ENCODE results near the gene TRMT112. TPM values are rescaled to one million over a fixed set of nuclear protein-coding genes. Genes with fewer than 3 reads are reported as not detected.

The TRMT112 gene
- total RNA-seq, 1 experiment from 2014 or later: 328 TPM

DNA sequence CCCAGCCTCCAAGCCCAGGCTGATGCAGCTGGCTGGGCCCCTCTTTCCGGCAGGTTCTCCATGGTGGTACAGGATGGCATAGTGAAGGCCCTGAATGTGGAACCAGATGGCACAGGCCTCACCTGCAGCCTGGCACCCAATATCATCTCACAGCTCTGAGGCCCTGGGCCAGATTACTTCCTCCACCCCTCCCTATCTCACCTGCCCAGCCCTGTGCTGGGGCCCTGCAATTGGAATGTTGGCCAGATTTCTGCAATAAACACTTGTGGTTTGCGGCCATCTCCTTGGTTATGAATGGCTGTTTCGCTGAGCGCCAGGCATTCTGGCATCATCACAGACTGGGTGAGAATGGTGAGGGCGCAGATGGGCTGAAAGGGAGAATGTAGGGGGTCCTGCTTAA lies 4.2 kb upstream of the TRMT112 start:
- intact Hi-C loops (cut with micrococcal nuclease): no loop called here
- no peak for TF ChIP-seq EZH2phosphoT487 (IDR thresholded peaks at IDR 0.05; ENCODE audit: borderline replicate concordance)
- Histone ChIP-seq H3K9me2 (ENCODE audit: insufficient read depth) (no peaks in the 10 kb centered on the region), H3K79me2 (ENCODE audit: insufficient read depth, low read length) (peaks cover 23% of the 10 kb centered on the region), H3K9ac (ENCODE audit: low read length) (peak overlapping the region; percentile 26; the same call in 1 of the 2 replicates), H2AFZ (ENCODE audit: low read depth, low read length, poor library complexity, severe bottlenecking) (no peak overlapping the region), H3K4me1 (ENCODE audit: control insufficient read depth in 1 of 2, insufficient read depth in 2 of 2, low read length in 2 of 2) (peaks cover 17 to 48% of the 10 kb centered on the region in 2 experiments), H3K4me3 (replicated peaks in 1 of 2; ENCODE audit: low read depth in 1 of 2, low read length in 2 of 2) (no peak overlapping the region), H3K27ac (ENCODE audit: low read depth, low read length) (peak overlapping the region; percentile 46), H3K9me3 (ENCODE audit: control insufficient read depth in 1 of 2, insufficient read depth in 1 of 2, low read depth in 1 of 2, low read length in 2 of 2) (no peaks in the 10 kb centered on the region), H3K36me3 (ENCODE audit: control insufficient read depth in 1 of 2, insufficient read depth in 2 of 2, low read length in 2 of 2) (peaks cover 0 to 7% of the 10 kb centered on the region in 2 experiments; a peak in 1 of 4 replicates), H4K20me1 (ENCODE audit: insufficient read depth) (no peaks in the 10 kb centered on the region), H3K27me3 (ENCODE audit: insufficient read depth, low read length) (no peaks in the 10 kb centered on the region), H3K4me2 (ENCODE audit: low read length) (peak overlapping the region; percentile 18; the same call in 1 of the 2 replicates)
- CTCF ChIA-PET: interaction anchor here (1.2 kb wide), 1 partner anchor 10 kb away, joined by 3 read pairs; no protein-coding TSS in a partner anchor
- RAD21 ChIA-PET (ENCODE audit: low non-redundant PET in 1 of 2, low total read pairs in 2 of 2, uncharacterized antibody in 2 of 2, unreplicated experiment in 2 of 2): no interaction called here
- DNase-seq (ENCODE audit: low read depth, low spot score) (no peak), ATAC-seq (no peak)
- no TSS peak for BruUV-seq (replicated peaks)
- POLR2A ChIA-PET: interaction anchor here (1.0 kb wide), 1 partner anchor 9 kb away, joined by 3 read pairs; no protein-coding TSS in a partner anchor

- H3K27me3 ChIP-seq (ENCODE audit: insufficient read depth, low read length): no peaks in the 10 kb centered on the region
- peak overlapping the region; percentile 46 for H3K27ac ChIP-seq (ENCODE audit: low read depth, low read length)
- DNase-seq (ENCODE audit: low read depth, low spot score) (no peak), ATAC-seq (no peak)
- no TSS peak for BruUV-seq (replicated peaks)
- no peaks in the 10 kb centered on the region for H4K20me1 ChIP-seq (ENCODE audit: insufficient read depth)
- H3K4me3 ChIP-seq (replicated peaks in 1 of 2; ENCODE audit: low read depth in 1 of 2, low read length in 2 of 2): no peak overlapping the region
- H3K36me3 ChIP-seq (ENCODE audit: control insufficient read depth in 1 of 2, insufficient read depth in 2 of 2, low read length in 2 of 2): peaks cover 4 to 7% of the 10 kb centered on the region in 2 experiments; a peak in 2 of 4 replicates
- H3K9ac ChIP-seq (ENCODE audit: low read length): peak overlapping the region; percentile 26; the same call in 1 of the 2 replicates
- peaks cover 21 to 53% of the 10 kb centered on the region in 2 experiments for H3K4me1 ChIP-seq (ENCODE audit: control insufficient read depth in 1 of 2, insufficient read depth in 2 of 2, low read length in 2 of 2)
- H3K9me3 ChIP-seq (ENCODE audit: control insufficient read depth in 1 of 2, insufficient read depth in 1 of 2, low read depth in 1 of 2, low read length in 2 of 2): no peaks in the 10 kb centered on the region
- H3K79me2 ChIP-seq (ENCODE audit: insufficient read depth, low read length): peaks cover 28% of the 10 kb centered on the region
- peak overlapping the region; percentile 22; the same call in 1 of the 2 replicates for H3K4me2 ChIP-seq (ENCODE audit: low read length)
- no peak overlapping the region for H2AFZ ChIP-seq (ENCODE audit: low read depth, low read length, poor library complexity, severe bottlenecking)
- ChIA-PET RAD21 (ENCODE audit: low non-redundant PET in 1 of 2, low total read pairs in 2 of 2, uncharacterized antibody in 2 of 2, unreplicated experiment in 2 of 2) (no interaction called here), CTCF (no interaction called here), POLR2A (no interaction called here)
- no peaks in the 10 kb centered on the region for H3K9me2 ChIP-seq (ENCODE audit: insufficient read depth)
- intact Hi-C loops (cut with micrococcal nuclease): no loop called here
- TF ChIP-seq CEBPB (IDR thresholded peaks at IDR 0.05; ENCODE audit: low read depth) (no peak), SP1 (IDR thresholded peaks at IDR 0.05; ENCODE audit: low read depth) (no peak), POLR2AphosphoS5 (IDR thresholded peaks at IDR 0.05; ENCODE audit: low read depth, low read length) (no peak), YY1 (IDR thresholded peaks at IDR 0.05; ENCODE audit: extremely low read depth, insufficient replicate concordance, low read depth, low read length) (no peak), TCF7L2 (IDR thresholded peaks at IDR 0.05; ENCODE audit: borderline replicate concordance, extremely low read depth, insufficient read depth, insufficient read length) (no peak), EZH2 (IDR thresholded peaks at IDR 0.05) (no peak), JUND (IDR thresholded peaks at IDR 0.05) (no peak), ZNF274 (IDR thresholded peaks at IDR 0.05; ENCODE audit: low read depth, low read length) (no peak), POLR2A (IDR thresholded peaks at IDR 0.05; ENCODE audit: borderline replicate concordance, extremely low read depth, insufficient read depth, insufficient read length) (no peak), ZFX (IDR thresholded peaks at IDR 0.05) (no peak), SIN3A (IDR thresholded peaks at IDR 0.05; ENCODE audit: low read depth) (no peak), EGR1 (IDR thresholded peaks at IDR 0.05; ENCODE audit: low read depth) (no peak), CTCF (IDR thresholded peaks at IDR 0.05 in 2 of 3, conservative IDR thresholded peaks at IDR 0.05 in 1 of 3; ENCODE audit: borderline replicate concordance in 1 of 3, insufficient read depth in 1 of 3, low read depth in 2 of 3, low read length in 2 of 3) (no peak), EZH2phosphoT487 (IDR thresholded peaks at IDR 0.05; ENCODE audit: borderline replicate concordance) (no peak)
- TF ChIP-seq, protein P1, sequence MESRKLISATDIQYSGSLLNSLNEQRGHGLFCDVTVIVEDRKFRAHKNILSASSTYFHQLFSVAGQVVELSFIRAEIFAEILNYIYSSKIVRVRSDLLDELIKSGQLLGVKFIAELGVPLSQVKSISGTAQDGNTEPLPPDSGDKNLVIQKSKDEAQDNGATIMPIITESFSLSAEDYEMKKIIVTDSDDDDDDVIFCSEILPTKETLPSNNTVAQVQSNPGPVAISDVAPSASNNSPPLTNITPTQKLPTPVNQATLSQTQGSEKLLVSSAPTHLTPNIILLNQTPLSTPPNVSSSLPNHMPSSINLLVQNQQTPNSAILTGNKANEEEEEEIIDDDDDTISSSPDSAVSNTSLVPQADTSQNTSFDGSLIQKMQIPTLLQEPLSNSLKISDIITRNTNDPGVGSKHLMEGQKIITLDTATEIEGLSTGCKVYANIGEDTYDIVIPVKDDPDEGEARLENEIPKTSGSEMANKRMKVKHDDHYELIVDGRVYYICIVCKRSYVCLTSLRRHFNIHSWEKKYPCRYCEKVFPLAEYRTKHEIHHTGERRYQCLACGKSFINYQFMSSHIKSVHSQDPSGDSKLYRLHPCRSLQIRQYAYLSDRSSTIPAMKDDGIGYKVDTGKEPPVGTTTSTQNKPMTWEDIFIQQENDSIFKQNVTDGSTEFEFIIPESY (IDR thresholded peaks at IDR 0.05; ENCODE audit: extremely low read depth, insufficient replicate concordance, low read length): no peak
- TF ChIP-seq, protein P2, sequence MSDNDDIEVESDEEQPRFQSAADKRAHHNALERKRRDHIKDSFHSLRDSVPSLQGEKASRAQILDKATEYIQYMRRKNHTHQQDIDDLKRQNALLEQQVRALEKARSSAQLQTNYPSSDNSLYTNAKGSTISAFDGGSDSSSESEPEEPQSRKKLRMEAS (IDR thresholded peaks at IDR 0.05): no peak
Measured at GRCh38 chr11:64321026-64321425, 3.7 kb upstream of the TRMT112 start.

All from HCT116 (cell line).